Left lung (tissue), 10 donors: ENCODE results near the gene CCDC57. TPM values are rescaled to one million over a fixed set of nuclear protein-coding genes. Genes with fewer than 3 reads are reported as not detected.

Experiments
- ATAC-seq: fragments of 200-7000 bp; cut with Tn5 transposase; one replicate; pipeline ENCODE4 v1.9.1; 2020; ENCODE audit warnings: moderate library complexity
- DNase-seq, 4 donors: peaks; one replicate each; pipeline ENCODE4 v3.0.0-alpha.2; 2013 to 2020
- H3K27ac ChIP-seq, 2 donors: fragments of 200-600 bp; sonication (generic) in 1 of 2; one replicate each; pipeline versions ENCODE4 v1.5.0 to v1.8.0; 2020 to 2021
- H3K27me3 ChIP-seq, 2 donors: fragments of 200-600 bp; sonication (generic) in 1 of 2; one replicate each; pipeline versions ENCODE4 v1.5.0 to v1.8.0; 2020 to 2021
- H3K36me3 ChIP-seq, 2 donors: fragments of 200-600 bp; sonication (generic) in 1 of 2; one replicate each; pipeline versions ENCODE4 v1.5.0 to v1.8.0; 2020 to 2021
- H3K4me1 ChIP-seq, 2 donors: fragments of 200-600 bp; one replicate each; pipeline ENCODE4 v1.8.0; 2021
- H3K4me3 ChIP-seq, 2 donors: fragments of 200-600 bp; sonication (generic) in 1 of 2; one replicate each; pipeline versions ENCODE4 v1.5.0 to v1.8.0; 2020 to 2021; ENCODE audit warnings: mild to moderate bottlenecking in 1 of 2
- H3K9me3 ChIP-seq, 2 donors: fragments of 200-600 bp; sonication (generic) in 1 of 2; one replicate each; pipeline versions ENCODE4 v1.5.0 to v1.8.0; 2020 to 2021
- CTCF ChIP-seq, 2 donors: fragments of 200-600 bp; sonication (generic) in 1 of 2; IDR thresholded peaks; one replicate each; pipeline versions ENCODE4 v1.5.0 to v1.8.0; 2021; ENCODE audit warnings: antibody characterized with exemption in 2 of 2
- intact Hi-C, 2 donors: fragments of 100-400 bp; cut with DNase I; formaldehyde crosslinking; loops; one replicate each; pipeline versions ENCODE4 v1.11.2 to v1.14.2; 2022
- polyA plus RNA-seq, 6 donors: library from polyadenylated mRNA; unstranded; fragments of 120-200 nt; gene quantifications; one replicate each; pipeline ENCODE4 v1.2.1, GENCODE V29; 2013; ENCODE audit not compliant: insufficient read length in 6 of 6
- total RNA-seq, 2 donors: library from RNA; stranded (reverse); fragmentation: NEBNext Ultra II Directional; extraction: Animal tissue kit (Norgen Biotek cat#: 25700); gene quantifications; one replicate each; pipeline ENCODE4 v1.2.1, GENCODE V29; 2021
- donor health status: DM: no; HTN: yes; CAD: no.
- donor health status: DM: no; HTN: no; CAD: no.

Gene CCDC57
- total and polyA plus RNA-seq, 8 donors: 41.7 to 73.4 (median 59.8) TPM

DNA sequence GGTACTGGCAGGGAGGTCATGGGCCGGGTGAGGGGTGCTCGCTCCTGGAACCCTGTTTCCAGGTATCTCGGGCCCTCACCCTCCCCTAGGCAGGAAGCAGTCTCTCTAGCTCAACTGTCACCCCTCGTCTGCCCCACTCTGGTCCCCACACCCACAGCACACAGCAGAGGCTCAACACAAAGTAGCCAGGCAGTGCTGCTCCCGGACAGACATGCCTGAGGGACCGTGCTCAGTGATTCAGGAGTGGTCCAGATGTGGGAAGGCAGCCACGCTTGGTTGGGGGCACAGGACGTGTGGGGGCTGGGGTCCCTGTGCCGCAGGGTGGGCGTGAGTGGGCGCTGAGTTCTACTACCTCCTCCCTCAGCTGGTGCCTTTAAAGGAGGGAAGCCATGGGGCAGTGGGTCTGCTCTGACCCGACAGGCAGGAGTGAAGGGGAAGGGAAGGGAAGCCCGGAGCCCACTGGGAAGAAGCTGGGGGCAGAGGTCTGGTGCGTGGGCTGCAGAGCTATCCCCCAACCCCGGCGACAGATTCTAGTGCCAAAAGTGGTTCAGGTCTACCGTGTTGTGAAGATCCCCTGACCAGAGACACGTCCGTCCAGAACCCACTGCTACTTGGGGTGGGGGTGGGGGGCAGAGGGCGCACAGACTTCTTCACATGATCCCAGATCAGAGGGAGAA lies 28.0 kb upstream of the CCDC57 start:
- Histone ChIP-seq H3K36me3 (peaks cover 1 to 92% of the 10 kb centered on the region in 2 donors), H3K4me3 (no peak overlapping the region), H3K4me1 (peaks cover 62 to 82% of the 10 kb centered on the region in 2 donors), H3K27me3 (no peaks in the 10 kb centered on the region), H3K9me3 (no peaks in the 10 kb centered on the region), H3K27ac (peak overlapping the region; percentile 76 to 80)
- peak in 1 of 4 donors; percentile 61 for DNase-seq
- no peak for ATAC-seq
- intact Hi-C loops: no loop called here
- no peak for TF ChIP-seq CTCF (IDR thresholded peaks at IDR 0.05)

DNA sequence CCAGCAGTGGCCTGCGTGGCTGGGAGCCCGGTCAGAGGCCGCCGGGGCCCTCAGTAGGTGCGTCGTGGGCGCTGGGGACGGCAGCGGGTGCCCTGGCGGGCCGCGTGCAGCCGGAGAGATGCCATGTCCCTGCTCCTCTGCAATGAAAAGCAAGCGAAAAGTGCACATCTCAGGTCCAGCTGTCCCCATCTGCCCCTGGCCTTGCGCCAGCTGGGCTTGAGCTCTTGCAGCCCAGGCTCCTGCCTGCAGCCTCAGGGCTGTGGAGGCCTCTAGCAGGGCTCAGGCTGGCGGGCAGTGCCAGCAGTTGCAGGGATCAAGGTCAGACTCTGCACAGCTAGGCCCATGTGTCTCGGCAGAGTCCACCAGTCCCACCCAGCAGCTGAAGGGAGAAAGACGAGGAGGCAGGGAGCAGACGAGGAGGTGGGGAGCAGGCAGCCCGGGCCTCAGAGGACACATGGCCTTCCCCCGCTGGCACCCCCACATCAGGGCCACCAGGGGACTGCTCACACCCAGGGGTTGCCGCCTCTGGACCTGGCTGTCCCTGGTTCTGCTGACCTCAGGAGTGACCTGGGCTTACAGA lies 27.4 kb upstream of the CCDC57 start:
- H3K36me3 ChIP-seq: peaks cover 0 to 88% of the 10 kb centered on the region in 2 donors
- peaks cover 62 to 88% of the 10 kb centered on the region in 2 donors for H3K4me1 ChIP-seq
- no peak for TF ChIP-seq CTCF (IDR thresholded peaks at IDR 0.05)
- ATAC-seq: no peak
- intact Hi-C loops: loop anchor here in 1 of 2 donors (5.0 to 10.0 kb wide), 2 partner anchors 55 to 82 kb away; no protein-coding TSS in a partner anchor
- H3K9me3 ChIP-seq: no peaks in the 10 kb centered on the region
- H3K27me3 ChIP-seq: no peaks in the 10 kb centered on the region
- peak overlapping the region; percentile 76 to 80 for H3K27ac ChIP-seq
- peak in 1 of 4 donors; percentile 82 for DNase-seq
- H3K4me3 ChIP-seq: no peak overlapping the region

DNA sequence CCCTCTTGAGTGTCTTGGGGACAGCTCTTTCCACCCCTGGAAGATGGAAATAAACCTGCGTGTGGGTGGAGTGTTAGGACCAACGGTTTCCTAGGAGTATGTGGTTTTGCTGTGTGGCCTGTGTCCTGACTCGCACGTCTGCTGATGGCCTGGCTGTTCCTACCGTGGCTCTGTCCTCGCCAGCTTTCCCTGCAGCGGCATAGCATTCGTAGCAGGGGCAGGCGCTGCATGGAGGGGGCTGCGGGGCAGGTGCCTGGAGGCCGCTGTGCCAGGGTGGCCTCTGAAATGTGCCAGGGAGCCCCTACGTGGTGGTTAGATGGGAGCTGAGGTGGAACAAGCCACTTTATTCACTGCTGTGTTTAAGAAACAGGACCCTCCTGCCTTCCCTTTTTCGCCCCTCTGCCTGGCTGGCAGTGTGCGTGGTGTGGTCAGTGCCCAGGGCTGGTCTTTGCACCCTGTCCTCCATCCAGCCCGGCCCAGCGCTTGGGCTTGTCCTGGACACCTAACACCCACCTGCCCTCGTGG lies 26.8 kb upstream of the CCDC57 start:
- Histone ChIP-seq H3K27ac (peak overlapping the region; percentile 28 to 80), H3K4me3 (peak overlapping the region in 1 of 2 donors; percentile 1), H3K36me3 (peaks cover 0 to 88% of the 10 kb centered on the region in 2 donors), H3K4me1 (peaks cover 62 to 94% of the 10 kb centered on the region in 2 donors), H3K27me3 (no peaks in the 10 kb centered on the region), H3K9me3 (no peaks in the 10 kb centered on the region)
- no peak for ATAC-seq
- no peak for TF ChIP-seq CTCF (IDR thresholded peaks at IDR 0.05)
- DNase-seq: peak in 1 of 4 donors; percentile 75
- intact Hi-C loops: loop anchor here in 1 of 2 donors (5.0 to 10.0 kb wide), 2 partner anchors 55 to 83 kb away; no protein-coding TSS in a partner anchor

DNA sequence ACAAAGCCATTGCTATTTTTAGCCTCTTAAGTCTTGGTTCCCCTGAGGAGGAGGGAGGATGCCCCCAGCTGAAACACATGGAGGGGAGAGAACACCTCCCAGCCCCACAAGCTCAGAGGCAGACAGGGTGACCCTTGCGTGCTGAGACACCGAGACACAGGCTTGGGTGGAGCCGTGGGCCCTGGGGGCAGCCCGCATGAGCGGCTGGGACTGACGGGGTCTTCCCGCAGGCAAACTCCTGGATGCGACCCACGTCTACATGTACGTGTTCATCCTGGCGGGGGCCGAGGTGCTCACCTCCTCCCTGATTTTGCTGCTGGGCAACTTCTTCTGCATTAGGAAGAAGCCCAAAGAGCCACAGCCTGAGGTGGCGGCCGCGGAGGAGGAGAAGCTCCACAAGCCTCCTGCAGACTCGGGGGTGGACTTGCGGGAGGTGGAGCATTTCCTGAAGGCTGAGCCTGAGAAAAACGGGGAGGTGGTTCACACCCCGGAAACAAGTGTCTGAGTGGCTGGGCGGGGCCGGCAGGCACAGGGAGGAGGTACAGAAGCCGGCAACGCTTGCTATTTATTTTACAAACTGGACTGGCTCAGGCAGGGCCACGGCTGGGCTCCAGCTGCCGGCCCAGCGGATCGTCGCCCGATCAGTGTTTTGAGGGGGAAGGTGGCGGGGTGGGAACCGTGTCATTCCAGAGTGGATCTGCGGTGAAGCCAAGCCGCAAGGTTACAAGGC lies 26.0 kb upstream of the CCDC57 start:
- peak; percentile 56 for ATAC-seq
- Histone ChIP-seq H3K27ac (peak overlapping the region; percentile 28 to 80), H3K9me3 (no peaks in the 10 kb centered on the region), H3K4me1 (peaks cover 62 to 100% of the 10 kb centered on the region in 2 donors), H3K27me3 (no peaks in the 10 kb centered on the region), H3K36me3 (peaks cover 0 to 85% of the 10 kb centered on the region in 2 donors), H3K4me3 (peak overlapping the region in 1 of 2 donors; percentile 1)
- intact Hi-C loops: loop anchor here in 1 of 2 donors (5.0 to 10.0 kb wide), 2 partner anchors 56 to 84 kb away; no protein-coding TSS in a partner anchor
- no peak for TF ChIP-seq CTCF (IDR thresholded peaks at IDR 0.05)
- DNase-seq: peak in 3 of 4 donors; percentile 78 to 94 (median 92)
